K562 (cell line): ENCODE results near the gene ATAD2B. TPM values are rescaled to one million over a fixed set of nuclear protein-coding genes. Genes with fewer than 3 reads are reported as not detected.
A peak's percentile ranks its signal among the peaks of the same experiment; 100 is the strongest.

ENCODE experiments used
- CHD2 ChIP-seq: IDR thresholded peaks from 2 replicates; pipeline ENCODE4 v1.6.1; 2011; ENCODE audit warnings: low read depth, low read length
- ELF1 ChIP-seq: fragments of 200-800 bp; sonication (Bioruptor generic); IDR thresholded peaks from 2 replicates; pipeline ENCODE4 v1.6.1; 2016; ENCODE audit warnings: missing genetic modification characterization, missing compliant biosample characterization
- HDAC3 ChIP-seq: fragments of 450-650 bp; IDR thresholded peaks from 2 replicates; pipeline ENCODE4 v1.6.1; 2018; ENCODE audit warnings: borderline replicate concordance, mild to moderate bottlenecking, moderate library complexity; ENCODE audit not compliant: partially characterized antibody
- MAFF ChIP-seq: IDR thresholded peaks from 2 replicates; pipeline ENCODE4 v1.6.1; 2012; ENCODE audit warnings: low read length, improper control_type of control experiment
- MEF2A ChIP-seq: IDR thresholded peaks from 2 replicates; pipeline ENCODE4 v1.6.1; 2011; ENCODE audit warnings: low read depth, mild to moderate bottlenecking, low read length, moderate library complexity; ENCODE audit not compliant: control insufficient read depth
- OTX1 ChIP-seq: fragments of 450-650 bp; formaldehyde crosslinking; IDR thresholded peaks from 2 replicates; pipeline ENCODE4 v1.4.0; 2022; ENCODE audit warnings: mild to moderate bottlenecking
- RCOR1 ChIP-seq, 2 experiments: IDR thresholded peaks; 2 replicates each; pipeline ENCODE4 v1.6.1; 2012; ENCODE audit warnings: low read depth in 2 of 2, low read length in 2 of 2, borderline replicate concordance in 1 of 2, improper control_type of control experiment in 1 of 2
- SMARCB1 ChIP-seq: IDR thresholded peaks from 2 replicates; pipeline ENCODE4 v1.6.1; 2011; ENCODE audit warnings: improper control_type of control experiment, low read depth; ENCODE audit not compliant: insufficient read length
- TRIM24 ChIP-seq, 2 experiments: fragments of 450-650 bp; IDR thresholded peaks; 2 replicates each; pipeline ENCODE4 v1.6.1; 2016
- USF1 ChIP-seq: sonication (generic); formaldehyde crosslinking; IDR thresholded peaks from 2 replicates; pipeline ENCODE4 v1.9.0; 2022; ENCODE audit warnings: mild to moderate bottlenecking, missing genetic modification reagents
- ZNF318 ChIP-seq, 2 experiments: fragments of 450-650 bp; IDR thresholded peaks; 2 replicates each; pipeline ENCODE4 v1.6.1; 2016; ENCODE audit warnings: mild to moderate bottlenecking in 2 of 2, borderline replicate concordance in 1 of 2, low read depth in 1 of 2, moderate library complexity in 1 of 2
- ZNF398 ChIP-seq: fragments of 250-450 bp; sonication (Bioruptor Pico); IDR thresholded peaks from 2 replicates; pipeline ENCODE4 v1.8.0; 2021; ENCODE audit warnings: moderate library complexity, mild to moderate bottlenecking, inconsistent platforms
- ZNF644 ChIP-seq: fragments of 200-800 bp; sonication (Bioruptor generic); IDR thresholded peaks from 2 replicates; pipeline ENCODE4 v1.6.1; 2016; ENCODE audit warnings: low read depth, missing genetic modification characterization, missing compliant biosample characterization
- polyA plus RNA-seq, 8 experiments: library from polyadenylated mRNA; depleted of rRNA in 4 of 8; stranded (reverse) in 5 of 8; unstranded in 3 of 8; fragments of >200 nt; fragmentation: Nextera tagmentation in 2 of 8; fragmentation: Illumina TruSeq in 1 of 8; extraction: Ambion mirVana in 2 of 8; extraction: Trizol in 1 of 8; gene quantifications; 2 replicates each; pipeline versions ENCODE4 v1.2.1 to v1.2.3, GENCODE V29; 2011 to 2014; ENCODE audit warnings: inconsistent platforms in 1 of 8, missing spikeins in 1 of 8
- total RNA-seq, 7 experiments: library from RNA; depleted of rRNA in 6 of 7; stranded (reverse); fragments of >200 nt in 6 of 7; fragmentation: Illumina TruSeq in 2 of 7; extraction: Trizol in 2 of 7; gene quantifications; 2 replicates each; pipeline versions ENCODE4 v1.2.1 to v1.2.3, GENCODE V29; 2011 to 2021; ENCODE audit warnings: low replicate concordance in 1 of 7

ATAD2B gene
- total and polyA plus RNA-seq, 9 of the 15 experiments (the other 6 are each of a cell fraction or from before 2014, with no cell fraction given) = 3.2 to 21.6 (median 11.4) TPM

- TF ChIP-seq ZNF318 (IDR thresholded peaks at IDR 0.05; ENCODE audit: borderline replicate concordance in 1 of 2, low read depth in 1 of 2) (0 out of 4 replicates have a peak, but pooled peaks of 1 of the 2 experiments have one; percentile 34), MAFF (no peak), TRIM24 (IDR thresholded peaks at IDR 0.05) (peak in 1 of 2 experiments; percentile 64; a peak in 1 of 4 replicates), OTX1 (CRISPR knock-in tag) (no peak), USF1 (no peak), ZNF398 (CRISPR knock-in tag) (no peak), MEF2A (no peak), HDAC3 (no peak), ZNF644 (tag) (no peak), SMARCB1 (no peak), ELF1 (tag) (no peak), RCOR1 (IDR thresholded peaks at IDR 0.05; ENCODE audit: borderline replicate concordance in 1 of 2, low read depth in 2 of 2, low read length in 2 of 2) (no peak), CHD2 (no peak)
Observed at GRCh38 chr2:23757686-23758433, 169.1 kb downstream of the ATAD2B start (continued).
